NOMO-1 treated with dmso at 0.1 percent for 144 hours (cell line): ENCODE data around the gene ZGLP1.
"Not testable (repeated sequence)": the region's sequence is repeated elsewhere in the genome, so short reads cannot be mapped to it uniquely, and the experiment has no call there.

ENCODE experiments used
- DNase-seq: peaks from one replicate; lab custom pipeline; 2025; ENCODE audit not compliant: unreplicated experiment; lab: John Stamatoyannopoulos, UW

The ZGLP1 gene

GRCh38 chr19:10309423-10309822, at the start of gene ZGLP1:
Gene ZGLP1 (minus strand): TSS chr19:10309815.
- no peak for DNase-seq

DNA sequence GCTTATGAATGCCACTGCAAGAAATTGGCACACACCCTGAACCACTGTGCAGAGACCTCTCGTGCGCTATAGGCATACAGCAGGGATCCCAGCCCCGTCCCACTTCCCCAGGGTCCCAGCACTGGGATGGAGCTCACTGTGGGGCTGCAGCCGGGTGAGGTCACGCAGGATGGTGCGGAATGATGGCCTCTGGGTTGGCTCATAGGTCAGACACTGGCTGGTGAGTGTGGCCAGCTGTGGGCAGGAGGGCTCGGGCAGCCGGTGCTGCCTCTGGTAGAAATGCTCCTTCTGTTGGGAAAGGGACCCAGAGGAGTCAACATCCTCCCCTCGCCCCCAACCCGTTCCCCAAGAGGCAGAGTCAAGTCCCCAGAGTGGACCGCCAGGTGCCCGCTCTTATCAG, 46.8 kb upstream of the ZGLP1 start:
- DNase-seq: no peak

- no peak for DNase-seq
Observed at GRCh38 chr19:10353793-10354391, 44.3 kb upstream of the ZGLP1 start.

DNA sequence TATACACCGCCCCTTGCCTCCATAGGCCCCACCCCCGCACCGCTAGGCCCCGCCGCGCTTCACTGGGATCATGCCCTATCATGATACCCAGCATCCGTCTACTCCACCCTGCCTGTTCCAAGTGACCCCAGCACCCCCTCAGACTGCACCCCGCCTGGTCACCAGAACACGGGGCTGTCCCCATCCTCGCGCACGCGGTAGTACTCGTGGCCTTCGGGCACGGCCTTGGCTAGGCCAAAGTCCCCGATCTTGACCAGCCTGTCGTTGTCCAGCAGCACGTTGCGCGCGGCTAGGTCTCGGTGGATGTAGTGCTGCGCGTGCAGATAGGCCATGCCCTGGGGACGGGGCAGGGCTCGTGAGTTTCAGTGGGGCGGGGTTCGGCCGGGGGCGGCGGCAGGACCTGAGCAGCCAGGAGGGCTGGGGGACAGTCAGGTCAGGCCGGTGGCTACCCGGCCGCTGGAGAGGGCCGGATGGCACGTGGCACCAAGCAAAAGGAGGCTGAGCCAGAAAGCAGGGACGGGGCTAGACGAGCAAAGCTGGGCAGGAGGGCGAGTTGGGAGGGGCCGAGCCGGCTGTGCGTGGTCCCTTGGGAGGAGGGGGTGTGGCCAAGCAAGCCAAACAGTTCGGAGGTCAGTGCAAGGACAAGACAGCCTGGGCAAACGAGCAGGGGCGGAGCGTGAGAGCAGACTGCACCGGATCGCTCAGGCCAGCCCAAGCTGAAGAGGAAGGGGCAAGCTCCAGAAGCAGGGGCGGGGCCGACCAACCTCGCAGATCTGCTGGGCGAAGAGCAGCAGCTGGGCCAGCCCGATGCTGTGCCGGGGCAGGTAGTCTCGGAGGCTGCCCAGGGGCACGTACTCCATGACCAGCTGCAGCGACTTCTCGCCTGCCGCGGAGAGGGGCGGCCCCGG, 43.4 kb upstream of the ZGLP1 start:
- DNase-seq: no peak

DNA sequence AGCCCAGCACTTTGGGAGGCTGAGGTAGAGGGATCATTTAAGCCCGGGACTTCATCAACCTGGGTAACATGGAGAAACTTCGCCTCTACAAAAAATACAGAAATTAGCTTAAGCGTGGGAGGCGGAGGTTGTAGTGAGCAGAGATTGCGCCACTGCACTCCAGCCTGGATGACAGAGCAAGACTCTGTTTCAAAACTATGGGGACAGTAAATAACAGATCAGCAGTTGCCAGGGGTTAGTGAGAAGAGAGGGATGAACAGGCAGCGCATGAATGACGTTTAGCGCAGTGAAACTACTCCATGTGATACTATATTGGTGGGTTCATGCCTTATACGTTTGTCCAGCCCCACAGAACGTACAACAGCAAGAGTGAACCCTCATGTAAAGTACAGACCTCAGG, 36.9 kb upstream of the ZGLP1 start:
- DNase-seq: peak; percentile 59

GRCh38 chr19:10344780-10345179, 35.2 kb upstream of the ZGLP1 start:
- DNase-seq: no peak

- no peak for DNase-seq
Observed at GRCh38 chr19:10343495-10343894, 33.9 kb upstream of the ZGLP1 start.

DNA sequence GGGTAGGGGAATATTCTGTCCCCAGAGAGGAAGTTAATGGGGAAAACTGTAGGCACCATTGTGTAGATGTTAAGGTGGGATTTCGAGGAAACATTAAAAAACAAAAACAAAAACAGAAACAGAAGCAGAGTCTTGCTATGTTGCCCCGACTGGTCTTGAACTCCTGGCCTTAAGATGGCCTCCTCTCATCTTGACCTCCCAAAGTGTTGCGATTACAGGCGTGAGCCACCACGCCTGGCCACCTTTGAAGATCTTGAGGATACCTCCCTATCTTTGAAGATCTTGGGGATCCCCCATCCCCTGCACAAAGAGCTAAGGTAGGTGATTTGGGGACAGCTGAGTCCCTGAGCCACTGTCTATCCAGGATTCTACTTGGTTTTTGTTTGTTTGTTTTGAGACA, 30.4 kb upstream of the ZGLP1 start:
- DNase-seq: no peak

- DNase-seq: peak; percentile 70
Observed at GRCh38 chr19:10339380-10339960, 29.9 kb upstream of the ZGLP1 start, which contains the start of gene ICAM3. Gene ICAM3 (minus strand): TSS chr19:10339624. CDS start chr19:10339614, 10 bp downstream.

- DNase-seq: no peak
Observed at GRCh38 chr19:10338940-10339339, 29.3 kb upstream of the ZGLP1 start.

GRCh38 chr19:10336725-10337124, 27.1 kb upstream of the ZGLP1 start:
- not testable (repeated sequence) for DNase-seq

- DNase-seq: no peak
Observed at GRCh38 chr19:10335352-10335985, 25.9 kb upstream of the ZGLP1 start.

GRCh38 chr19:10334588-10335351, 25.2 kb upstream of the ZGLP1 start:
- DNase-seq: peak; percentile 77

DNA sequence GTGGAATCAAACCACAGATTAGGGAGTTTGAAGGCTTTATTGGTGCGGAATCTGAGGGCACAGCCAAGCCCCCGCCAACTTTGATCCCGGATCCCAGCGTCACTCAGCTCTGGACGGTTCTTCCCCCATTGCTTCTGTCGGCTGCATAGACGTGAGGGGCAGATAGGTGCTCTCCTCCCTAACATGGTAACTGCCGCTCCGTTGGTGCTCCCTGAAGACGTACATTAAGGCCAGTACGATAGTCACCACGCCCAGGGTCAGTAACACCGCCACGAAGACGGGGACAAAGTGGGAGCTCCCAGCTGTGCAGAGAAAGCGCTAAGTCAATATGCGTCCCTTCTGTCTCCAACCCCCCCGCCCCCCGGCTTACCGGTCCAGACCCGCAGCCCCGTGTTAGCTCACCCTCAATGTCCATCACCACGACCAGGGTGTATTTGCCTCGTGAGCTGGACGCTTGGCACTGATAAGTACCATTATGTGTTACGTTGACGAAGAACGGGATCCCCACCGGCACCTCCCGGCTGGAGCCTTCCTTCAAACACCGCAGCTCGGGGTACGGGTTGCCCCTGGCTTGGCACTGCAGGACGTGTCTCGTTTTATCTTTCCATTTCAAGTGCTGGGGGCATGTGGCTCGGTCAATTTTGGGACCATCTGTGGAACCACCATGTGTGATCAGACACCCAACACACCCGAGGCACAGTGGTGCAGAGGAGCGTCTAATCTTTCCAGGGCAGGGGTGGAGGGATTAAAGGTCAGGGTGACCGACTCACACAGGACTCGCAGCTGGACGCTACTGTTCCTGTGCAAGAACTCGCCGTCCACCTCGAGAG, 24.4 kb upstream of the ZGLP1 start:
- no peak for DNase-seq

GRCh38 chr19:10332965-10333757, 23.5 kb upstream of the ZGLP1 start, which contains the start of gene RAVER1:
Gene RAVER1 (minus strand): TSS chr19:10333529. CDS start chr19:10333507, 22 bp downstream.
- peak; percentile 89 for DNase-seq

DNA sequence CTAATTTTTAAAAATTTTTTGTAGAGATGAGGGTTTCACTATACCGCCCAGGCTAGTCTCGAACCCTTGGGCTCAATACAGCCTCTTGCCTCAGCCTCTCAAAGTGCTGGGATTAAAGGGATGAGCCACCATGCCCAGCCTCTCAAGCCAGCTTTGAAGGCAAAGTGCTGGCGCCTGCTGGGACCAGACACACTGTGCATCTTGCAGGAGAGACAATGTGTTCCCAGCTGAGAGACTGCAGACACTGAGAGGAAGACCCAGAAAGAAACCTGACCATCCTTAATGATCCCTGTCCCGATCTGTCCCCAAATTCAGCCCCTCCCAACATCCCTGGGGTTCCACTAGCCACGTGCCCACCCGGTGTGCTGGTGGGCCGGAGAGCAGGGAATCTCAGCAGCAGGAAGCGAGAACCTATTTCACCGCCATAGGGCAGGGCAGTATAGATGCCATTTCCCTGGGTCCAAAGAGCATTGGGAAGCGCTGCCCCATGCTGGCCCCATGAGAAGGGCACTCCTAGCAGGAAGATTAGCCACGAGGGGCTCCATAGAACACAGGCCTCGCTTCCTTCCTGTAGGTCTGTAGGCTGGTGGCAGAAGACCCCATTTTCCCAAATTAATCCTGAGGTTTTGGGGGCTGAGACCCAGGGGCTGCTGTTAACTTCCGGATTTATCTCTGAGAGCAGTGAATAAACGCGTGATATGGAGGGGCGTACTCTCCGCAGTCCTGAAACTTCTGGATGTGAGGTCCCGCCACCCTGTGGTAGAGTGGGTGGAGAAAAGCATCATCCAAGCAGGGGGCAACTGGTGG, 22.7 kb upstream of the ZGLP1 start:
- DNase-seq: no peak

GRCh38 chr19:10329555-10329954, 19.9 kb upstream of the ZGLP1 start:
- no peak for DNase-seq
